SJCRH30 (cell line): ENCODE measurements around the gene CABYR. TPM values are rescaled to one million over a fixed set of nuclear protein-coding genes. Genes with fewer than 3 reads are reported as not detected.

ENCODE experiments used
- DNase-seq, 2 experiments: peaks; one replicate each; pipeline ENCODE4 v3.0.0-alpha.2; 2015 to 2020
- H3K27ac ChIP-seq: fragments of 250-450 bp; sonication (Bioruptor Pico); 2 replicates; pipeline ENCODE4 v1.5.1; 2020; ENCODE audit warnings: mild to moderate bottlenecking, moderate library complexity
- H3K27me3 ChIP-seq: fragments of 250-450 bp; sonication (Bioruptor Pico); 2 replicates; pipeline ENCODE4 v1.5.1; 2020; ENCODE audit warnings: mild to moderate bottlenecking, moderate library complexity
- H3K36me3 ChIP-seq: fragments of 250-450 bp; sonication (Bioruptor Pico); 2 replicates; pipeline ENCODE4 v1.5.1; 2020; ENCODE audit warnings: mild to moderate bottlenecking, moderate library complexity
- H3K4me1 ChIP-seq: fragments of 250-450 bp; sonication (Bioruptor Pico); 2 replicates; pipeline ENCODE4 v1.5.1; 2020; ENCODE audit warnings: mild to moderate bottlenecking, moderate library complexity
- H3K4me3 ChIP-seq: fragments of 250-450 bp; sonication (Bioruptor Pico); 2 replicates; pipeline ENCODE4 v1.5.1; 2020; ENCODE audit warnings: mild to moderate bottlenecking, moderate library complexity
- H3K9me3 ChIP-seq: fragments of 250-450 bp; sonication (Bioruptor Pico); replicated peaks from 2 replicates; pipeline ENCODE4 v1.5.1; 2020; ENCODE audit warnings: mild to moderate bottlenecking, moderate library complexity
- total RNA-seq: library from RNA; depleted of rRNA; stranded (reverse); fragments of >200 nt; shearing (Covaris generic); gene quantifications from 2 replicates; pipeline ENCODE4 v1.2.3, GENCODE V29; 2014

The CABYR gene
- total RNA-seq, 1 experiment from 2014 or later = not detected

- H3K36me3 ChIP-seq = no peaks in the 10 kb centered on the region
- H3K4me3 ChIP-seq = no peak overlapping the region
- no peak overlapping the region for H3K27ac ChIP-seq
- peaks cover 8% of the 10 kb centered on the region; the same call in 1 of the 2 replicates for H3K4me1 ChIP-seq
- peak; percentile 12 to 26 for DNase-seq
- H3K9me3 ChIP-seq = no peaks in the 10 kb centered on the region
- H3K27me3 ChIP-seq = no peaks in the 10 kb centered on the region
These were observed 51.7 kb downstream of the CABYR start for GRCh38 chr18:24190590-24190989.

GRCh38 chr18:24195296-24196053 is 56.6 kb downstream of the CABYR start:
- Histone ChIP-seq H3K9me3 (no peaks in the 10 kb centered on the region), H3K27ac (no peak overlapping the region), H3K36me3 (no peaks in the 10 kb centered on the region), H3K4me1 (peaks cover 11% of the 10 kb centered on the region; the same call in 1 of the 2 replicates), H3K27me3 (no peaks in the 10 kb centered on the region), H3K4me3 (no peak overlapping the region)
- DNase-seq = no peak

GRCh38 chr18:24196764-24197163 is 57.9 kb downstream of the CABYR start:
- Histone ChIP-seq H3K27ac (no peak overlapping the region), H3K27me3 (no peaks in the 10 kb centered on the region), H3K4me1 (peaks cover 5% of the 10 kb centered on the region; the same call in 1 of the 2 replicates), H3K36me3 (no peaks in the 10 kb centered on the region), H3K4me3 (no peak overlapping the region), H3K9me3 (no peaks in the 10 kb centered on the region)
- no peak for DNase-seq

GRCh38 chr18:24197412-24197811 is 58.5 kb downstream of the CABYR start:
- H3K4me3 ChIP-seq = no peak overlapping the region
- H3K36me3 ChIP-seq = no peaks in the 10 kb centered on the region
- no peaks in the 10 kb centered on the region for H3K27me3 ChIP-seq
- H3K4me1 ChIP-seq = peaks cover 5% of the 10 kb centered on the region; the same call in 1 of the 2 replicates
- DNase-seq = no peak
- H3K9me3 ChIP-seq = no peaks in the 10 kb centered on the region
- no peak overlapping the region for H3K27ac ChIP-seq

- no peaks in the 10 kb centered on the region for H3K36me3 ChIP-seq
- peaks cover 5% of the 10 kb centered on the region; the same call in 1 of the 2 replicates for H3K4me1 ChIP-seq
- H3K27me3 ChIP-seq = no peaks in the 10 kb centered on the region
- DNase-seq = peak; percentile 42 to 65
- H3K9me3 ChIP-seq = no peaks in the 10 kb centered on the region
- no peak overlapping the region for H3K27ac ChIP-seq
- no peak overlapping the region for H3K4me3 ChIP-seq
These were observed 59.6 kb downstream of the CABYR start for GRCh38 chr18:24198461-24198860.

- H3K27me3 ChIP-seq = no peaks in the 10 kb centered on the region
- no peak overlapping the region for H3K4me3 ChIP-seq
- H3K36me3 ChIP-seq = no peaks in the 10 kb centered on the region
- H3K27ac ChIP-seq = no peak overlapping the region
- peaks cover 5% of the 10 kb centered on the region; the same call in 1 of the 2 replicates for H3K4me1 ChIP-seq
- H3K9me3 ChIP-seq = no peaks in the 10 kb centered on the region
- no peak for DNase-seq
These were observed 60.6 kb downstream of the CABYR start for GRCh38 chr18:24199372-24199962.

- no peaks in the 10 kb centered on the region for H3K36me3 ChIP-seq
- no peaks in the 10 kb centered on the region for H3K9me3 ChIP-seq
- H3K27ac ChIP-seq = no peak overlapping the region
- H3K4me1 ChIP-seq = peaks cover 5% of the 10 kb centered on the region; the same call in 1 of the 2 replicates
- no peaks in the 10 kb centered on the region for H3K27me3 ChIP-seq
- no peak overlapping the region for H3K4me3 ChIP-seq
- no peak for DNase-seq
These were observed 61.8 kb downstream of the CABYR start for GRCh38 chr18:24200494-24201290.

- no peaks in the 10 kb centered on the region for H3K27me3 ChIP-seq
- no peaks in the 10 kb centered on the region for H3K36me3 ChIP-seq
- H3K27ac ChIP-seq = no peak overlapping the region
- H3K9me3 ChIP-seq = no peaks in the 10 kb centered on the region
- no peak overlapping the region for H3K4me3 ChIP-seq
- no peak for DNase-seq
- peaks cover 5% of the 10 kb centered on the region; the same call in 1 of the 2 replicates for H3K4me1 ChIP-seq
These were observed 63.1 kb downstream of the CABYR start for GRCh38 chr18:24201699-24202687.

- no peaks in the 10 kb centered on the region for H3K27me3 ChIP-seq
- H3K4me3 ChIP-seq = no peak overlapping the region
- H3K36me3 ChIP-seq = no peaks in the 10 kb centered on the region
- no peak for DNase-seq
- no peak overlapping the region for H3K27ac ChIP-seq
- no peaks in the 10 kb centered on the region for H3K9me3 ChIP-seq
- no peaks in the 10 kb centered on the region for H3K4me1 ChIP-seq
These were observed 66.0 kb downstream of the CABYR start for GRCh38 chr18:24204904-24205303.

GRCh38 chr18:24208270-24209035 is 69.6 kb downstream of the CABYR start:
- DNase-seq = no peak
- no peaks in the 10 kb centered on the region for H3K9me3 ChIP-seq
- no peak overlapping the region for H3K4me3 ChIP-seq
- no peaks in the 10 kb centered on the region for H3K36me3 ChIP-seq
- H3K4me1 ChIP-seq = 0 out of 2 replicates have a peak, but pooled peaks cover 4% of the 10 kb centered on the region
- H3K27ac ChIP-seq = no peak overlapping the region
- H3K27me3 ChIP-seq = no peaks in the 10 kb centered on the region

GRCh38 chr18:24209558-24209957 is 70.7 kb downstream of the CABYR start:
- Histone ChIP-seq H3K27ac (no peak overlapping the region), H3K36me3 (no peaks in the 10 kb centered on the region), H3K27me3 (no peaks in the 10 kb centered on the region), H3K4me1 (0 out of 2 replicates have a peak, but pooled peaks cover 4% of the 10 kb centered on the region), H3K4me3 (no peak overlapping the region), H3K9me3 (no peaks in the 10 kb centered on the region)
- DNase-seq = no peak
